Sigmoid colon (tissue), 7 donors: ENCODE measurements around the gene RGS9. TPM values are rescaled to one million over a fixed set of nuclear protein-coding genes. Genes with fewer than 3 reads are reported as not detected.

ENCODE experiments used
- DNase-seq: peaks from one replicate; pipeline ENCODE4 v3.0.0-alpha.2; 2019
- H3K27ac ChIP-seq, 4 donors: fragments of 200-600 bp; sonication (generic); one replicate each; pipeline ENCODE4 v1.5.1; 2016 to 2019; ENCODE audit warnings: mild to moderate bottlenecking in 1 of 4
- H3K27me3 ChIP-seq, 3 donors: fragments of 200-600 bp; sonication (generic); one replicate each; pipeline ENCODE4 v1.5.1; 2019; ENCODE audit warnings: mild to moderate bottlenecking in 1 of 3
- H3K36me3 ChIP-seq, 4 donors: fragments of 200-600 bp; sonication (generic); one replicate each; pipeline ENCODE4 v1.5.1; 2016 to 2019
- H3K4me1 ChIP-seq, 4 donors: fragments of 200-600 bp; sonication (generic); one replicate each; pipeline ENCODE4 v1.5.1; 2017 to 2019
- H3K4me3 ChIP-seq, 4 donors: fragments of 200-600 bp; sonication (generic); one replicate each; pipeline ENCODE4 v1.5.1; 2017 to 2019; ENCODE audit warnings: mild to moderate bottlenecking in 2 of 4, moderate library complexity in 1 of 4
- H3K9me3 ChIP-seq, 4 donors: fragments of 200-600 bp in 3 of 4; sonication (generic) in 3 of 4; one replicate each; pipeline versions ENCODE4 v1.5.1 to v1.6.1; 2013 to 2019
- EP300 ChIP-seq, 4 donors: sonication (generic); formaldehyde crosslinking; IDR thresholded peaks; one replicate each; pipeline ENCODE4 v1.6.1; 2017; ENCODE audit warnings: antibody characterized with exemption in 4 of 4
- POLR2A ChIP-seq, 2 donors: fragments of 450-650 bp; IDR thresholded peaks; one replicate each; pipeline ENCODE4 v1.6.1; 2016; ENCODE audit warnings: antibody characterized with exemption in 2 of 2, mild to moderate bottlenecking in 2 of 2, moderate library complexity in 2 of 2
- POLR2AphosphoS5 ChIP-seq, 4 donors: sonication (generic); formaldehyde crosslinking; IDR thresholded peaks; one replicate each; pipeline ENCODE4 v1.6.1; 2017; ENCODE audit warnings: antibody characterized with exemption in 4 of 4
- WGBS, 2 donors: extraction: QIAGEN DNeasy Blood & Tissue Kit; methylation state at CpG; one replicate each; pipeline ENCODE4 v1.1.7; 2013; 5-methylcytosine and 5-hydroxymethylcytosine counted together
- intact Hi-C: fragments of 100-400 bp; cut with DNase I; formaldehyde crosslinking; loops from one replicate; pipeline ENCODE4 v1.15.1; 2023
- polyA plus RNA-seq, 3 donors: library from polyadenylated mRNA; stranded (reverse); fragments of 200-250 nt; gene quantifications; one replicate each; pipeline ENCODE4 v1.2.3, GENCODE V29; 2013
- total RNA-seq, 4 donors: library from RNA; depleted of rRNA; stranded (reverse); fragments of >200 nt; gene quantifications; one replicate each; pipeline ENCODE4 v1.1.0, GENCODE V29; 2016
- TF ChIP-seq, protein P1 (sequence below), 4 experiments: fragments of 450-650 bp in 3 of 4; fragments of 200-600 bp in 1 of 4; IDR thresholded peaks; one replicate each; pipeline ENCODE4 v1.5.1; 2016 to 2019; ENCODE audit warnings: antibody characterized with exemption in 4 of 4, mild to moderate bottlenecking in 3 of 4, moderate library complexity in 2 of 4
- donor health status: healthy with polysubstance abuse.
- donor health status: Bipolar disorder and iron deficiency.
- donor health status: healthy.

The RGS9 gene
- total and polyA plus RNA-seq, 7 donors = 5.0 to 30.5 (median 16.9) TPM

DNA sequence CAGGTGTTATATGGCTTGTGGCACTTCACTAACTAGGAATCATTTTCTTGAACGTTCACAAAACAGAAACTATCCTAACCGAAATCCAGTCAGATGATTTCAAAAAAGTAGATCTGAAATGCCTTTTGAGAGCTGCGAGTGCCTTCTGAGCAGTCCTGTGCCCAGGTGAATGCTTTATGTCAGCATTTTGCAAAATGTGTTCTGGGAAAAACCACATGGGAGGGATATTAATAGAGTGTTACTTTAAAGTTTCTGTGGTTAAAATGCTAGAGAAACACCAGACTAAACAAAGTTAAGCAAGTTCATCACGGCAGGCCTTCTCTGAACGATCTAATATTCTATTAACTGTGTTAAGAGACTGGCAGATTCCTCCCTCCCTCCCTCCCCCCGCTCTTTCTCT is 15.8 kb upstream of the RGS9 start:
- Histone ChIP-seq H3K36me3 (no peaks in the 10 kb centered on the region), H3K27ac (no peak overlapping the region), H3K4me1 (peaks cover 0 to 10% (median 2%) of the 10 kb centered on the region in 4 donors), H3K4me3 (no peak overlapping the region), H3K27me3 (no peaks in the 10 kb centered on the region), H3K9me3 (no peaks in the 10 kb centered on the region)
- DNase-seq = no peak
- 41 to 50% methylated on average over 6 of the region's 6 CpGs for WGBS, 2 donors
- intact Hi-C loops = no loop called here
- TF ChIP-seq POLR2A (IDR thresholded peaks at IDR 0.05) (no peak), POLR2AphosphoS5 (IDR thresholded peaks at IDR 0.05) (no peak), EP300 (IDR thresholded peaks at IDR 0.05) (no peak)
- TF ChIP-seq, protein P1, sequence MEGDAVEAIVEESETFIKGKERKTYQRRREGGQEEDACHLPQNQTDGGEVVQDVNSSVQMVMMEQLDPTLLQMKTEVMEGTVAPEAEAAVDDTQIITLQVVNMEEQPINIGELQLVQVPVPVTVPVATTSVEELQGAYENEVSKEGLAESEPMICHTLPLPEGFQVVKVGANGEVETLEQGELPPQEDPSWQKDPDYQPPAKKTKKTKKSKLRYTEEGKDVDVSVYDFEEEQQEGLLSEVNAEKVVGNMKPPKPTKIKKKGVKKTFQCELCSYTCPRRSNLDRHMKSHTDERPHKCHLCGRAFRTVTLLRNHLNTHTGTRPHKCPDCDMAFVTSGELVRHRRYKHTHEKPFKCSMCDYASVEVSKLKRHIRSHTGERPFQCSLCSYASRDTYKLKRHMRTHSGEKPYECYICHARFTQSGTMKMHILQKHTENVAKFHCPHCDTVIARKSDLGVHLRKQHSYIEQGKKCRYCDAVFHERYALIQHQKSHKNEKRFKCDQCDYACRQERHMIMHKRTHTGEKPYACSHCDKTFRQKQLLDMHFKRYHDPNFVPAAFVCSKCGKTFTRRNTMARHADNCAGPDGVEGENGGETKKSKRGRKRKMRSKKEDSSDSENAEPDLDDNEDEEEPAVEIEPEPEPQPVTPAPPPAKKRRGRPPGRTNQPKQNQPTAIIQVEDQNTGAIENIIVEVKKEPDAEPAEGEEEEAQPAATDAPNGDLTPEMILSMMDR (IDR thresholded peaks at IDR 0.05) = no peak

DNA sequence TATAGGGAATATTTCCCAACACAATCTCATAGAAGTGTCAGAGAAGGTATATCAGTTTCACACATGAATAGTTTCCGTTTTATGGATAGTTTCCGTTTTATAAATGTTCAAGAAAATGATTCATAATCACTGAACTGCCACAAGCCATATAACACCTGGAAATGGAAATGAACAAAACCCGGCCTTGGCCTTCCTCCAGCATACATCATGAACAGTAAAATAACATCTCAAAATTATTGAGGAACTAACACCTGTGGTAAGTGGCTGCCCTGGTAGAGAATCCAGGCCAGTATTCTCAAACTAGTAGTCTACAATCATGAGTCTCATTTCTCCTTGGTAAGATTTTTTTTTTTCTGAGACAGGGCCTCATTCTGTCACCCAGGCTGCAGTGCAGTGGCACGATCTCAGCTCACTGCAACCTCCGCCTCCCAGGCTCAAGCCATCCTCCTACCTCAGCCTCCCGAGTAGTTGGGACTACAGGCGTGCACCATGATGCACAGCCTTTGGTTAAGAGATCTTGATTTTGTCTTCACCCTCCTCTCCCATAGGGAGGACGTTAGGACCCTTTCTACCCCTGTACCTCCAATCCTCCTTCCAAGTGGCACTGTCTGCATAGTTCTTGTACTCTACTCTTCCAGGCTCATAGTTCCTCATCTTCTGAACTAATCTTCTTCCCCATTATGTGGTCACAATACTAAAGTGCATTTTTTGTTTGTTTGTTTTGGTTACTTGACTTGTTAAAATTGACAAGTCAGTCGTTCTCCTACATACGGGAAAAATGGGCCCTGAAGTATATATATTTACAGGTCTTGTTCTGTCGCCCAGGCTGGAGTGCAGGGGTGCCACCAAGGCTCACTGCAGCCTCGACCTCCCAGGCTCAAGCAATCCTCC is 15.0 kb upstream of the RGS9 start:
- Histone ChIP-seq H3K36me3 (no peaks in the 10 kb centered on the region), H3K9me3 (no peaks in the 10 kb centered on the region), H3K27me3 (no peaks in the 10 kb centered on the region), H3K27ac (peak overlapping the region; percentile 87 to 94 (median 89)), H3K4me3 (peak overlapping the region; percentile 51 to 80 (median 65)), H3K4me1 (peaks cover 0 to 10% (median 2%) of the 10 kb centered on the region in 4 donors)
- TF ChIP-seq POLR2AphosphoS5 (IDR thresholded peaks at IDR 0.05) (no peak), EP300 (IDR thresholded peaks at IDR 0.05) (no peak), POLR2A (IDR thresholded peaks at IDR 0.05) (no peak)
- TF ChIP-seq, protein P1 (IDR thresholded peaks at IDR 0.05) = no peak
- WGBS, 2 donors = 50 to 72% methylated on average over 12 of the region's 12 CpGs
- DNase-seq = no peak
- intact Hi-C loops = no loop called here

DNA sequence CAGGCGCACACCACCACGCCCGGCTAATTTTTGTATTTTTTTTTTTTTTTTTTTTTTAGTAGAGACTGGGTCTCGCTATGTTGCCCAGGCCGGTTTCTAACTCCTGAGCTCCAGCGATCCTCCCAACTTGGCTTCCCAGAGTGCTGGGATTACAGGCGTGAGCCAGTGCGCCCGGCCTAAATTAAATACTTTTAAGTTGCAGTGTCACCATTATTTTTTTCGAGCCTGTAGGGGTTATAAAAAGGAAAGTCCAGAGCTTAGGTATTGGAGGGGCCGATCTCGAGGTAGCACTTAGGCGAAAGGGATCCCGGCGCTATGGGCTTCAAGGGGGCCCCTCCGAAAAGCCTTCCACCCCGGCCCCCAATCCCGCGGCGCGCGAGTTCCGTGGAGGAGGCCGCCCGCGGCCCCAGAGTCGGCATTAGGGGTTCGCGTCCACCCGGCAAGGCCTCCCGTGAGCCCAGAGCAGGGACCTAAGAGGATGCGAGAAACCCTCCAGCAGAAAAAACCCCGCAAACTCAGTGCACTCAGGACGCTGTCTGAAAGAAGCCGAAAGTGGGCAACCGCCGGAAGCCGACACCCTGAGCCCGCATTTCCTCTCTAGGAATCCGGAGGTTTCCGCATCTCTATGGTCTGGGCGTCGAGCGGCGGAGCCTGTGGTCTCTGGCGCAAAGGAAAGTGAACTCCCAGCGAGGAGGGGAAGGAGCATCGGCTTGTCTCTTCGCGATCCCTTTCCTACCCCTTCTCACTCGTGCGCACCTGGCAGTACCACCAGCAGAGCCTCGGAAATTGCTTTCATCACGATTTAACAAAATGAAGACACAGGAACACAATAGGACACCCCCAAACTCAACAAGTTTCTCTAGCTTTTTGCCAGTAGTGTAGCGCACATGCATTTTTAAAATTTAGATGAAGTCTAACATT is 14.1 kb upstream of the RGS9 start:
- Histone ChIP-seq H3K4me3 (peak overlapping the region; percentile 51 to 80 (median 65)), H3K27me3 (no peaks in the 10 kb centered on the region), H3K9me3 (no peaks in the 10 kb centered on the region), H3K27ac (peak overlapping the region; percentile 87 to 94 (median 89)), H3K4me1 (peaks cover 0 to 10% (median 2%) of the 10 kb centered on the region in 4 donors), H3K36me3 (no peaks in the 10 kb centered on the region)
- intact Hi-C loops = no loop called here
- 4 to 7% methylated on average over 54 to 55 of the region's 55 CpGs for WGBS, 2 donors
- peak; percentile 91 for DNase-seq
- no peak for TF ChIP-seq EP300 (IDR thresholded peaks at IDR 0.05)
- TF ChIP-seq, protein P1 (IDR thresholded peaks at IDR 0.05) = no peak
- peak; percentile 9 to 74 (median 65) for TF ChIP-seq POLR2AphosphoS5 (IDR thresholded peaks at IDR 0.05)
- TF ChIP-seq POLR2A (IDR thresholded peaks at IDR 0.05) = peak; percentile 51 to 59

DNA sequence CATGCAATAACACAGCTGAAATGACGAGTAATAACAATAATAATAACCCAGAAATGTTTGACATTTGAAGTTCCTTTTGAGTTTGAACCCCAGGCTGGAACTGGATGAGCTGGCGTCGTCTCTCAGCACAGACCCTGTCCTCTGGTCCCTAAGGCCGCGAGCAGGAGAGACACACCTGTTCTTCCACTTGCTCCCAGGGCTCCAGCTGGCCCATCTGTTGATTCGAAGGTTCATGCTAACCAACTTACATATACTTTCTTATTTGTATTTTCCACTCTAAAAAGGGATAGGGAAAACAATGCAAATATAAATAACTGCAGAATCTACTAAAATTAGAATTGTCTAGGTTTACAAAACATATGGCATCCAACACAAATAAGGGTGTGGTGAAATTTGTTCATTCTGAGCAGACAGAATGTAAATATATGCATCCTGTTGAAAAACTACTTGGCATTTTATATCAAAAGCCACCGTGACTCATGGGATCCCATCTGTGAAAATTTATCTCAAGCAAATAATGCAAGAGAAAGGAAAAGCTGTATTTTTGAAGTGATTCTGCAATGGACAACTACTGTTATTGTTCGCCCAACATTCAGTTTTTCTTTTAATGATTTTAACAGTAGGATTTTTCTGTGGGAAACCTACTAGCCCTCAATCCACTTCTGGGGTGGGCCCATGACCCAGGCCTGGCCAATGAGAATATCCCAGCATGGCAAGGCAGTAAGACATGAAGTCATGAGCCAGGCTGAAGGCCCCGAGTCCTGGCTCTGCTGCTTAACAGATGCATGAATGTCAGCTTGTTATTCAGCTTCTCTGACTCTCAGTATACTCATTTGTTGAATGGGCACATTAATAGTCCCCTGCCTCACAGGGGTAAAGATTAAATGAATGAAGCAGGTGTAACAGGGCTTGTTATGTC is 13.2 kb upstream of the RGS9 start:
- TF ChIP-seq EP300 (IDR thresholded peaks at IDR 0.05) (no peak), POLR2A (IDR thresholded peaks at IDR 0.05) (no peak), POLR2AphosphoS5 (IDR thresholded peaks at IDR 0.05) (no peak)
- TF ChIP-seq, protein P1 (IDR thresholded peaks at IDR 0.05) = no peak
- H3K4me1 ChIP-seq = peaks cover 0 to 10% (median 2%) of the 10 kb centered on the region in 4 donors
- 46 to 75% methylated on average over 9 of the region's 9 CpGs for WGBS, 2 donors

More for the DNA sequence above, 13.2 kb upstream of the RGS9 start:
- no peaks in the 10 kb centered on the region for H3K9me3 ChIP-seq
- peak overlapping the region; percentile 87 to 94 (median 89) for H3K27ac ChIP-seq
- peak overlapping the region in 3 of 4 donors; percentile 63 to 80 (median 67) for H3K4me3 ChIP-seq
- no peaks in the 10 kb centered on the region for H3K36me3 ChIP-seq
- intact Hi-C loops = no loop called here
- H3K27me3 ChIP-seq = no peaks in the 10 kb centered on the region
- DNase-seq = no peak
